PFSK-1 (cell line): ENCODE measurements around the gene CDH6.

ENCODE experiments used
- FOXP2 ChIP-seq: optimal IDR thresholded peaks from 2 replicates; pipeline ENCODE3; 2011; ENCODE audit warnings: borderline replicate concordance, control low read depth, inconsistent platforms; ENCODE audit not compliant: insufficient read depth; ENCODE audit errors: extremely low read length, extremely low read depth
- POLR2AphosphoS5 ChIP-seq: IDR thresholded peaks from 2 replicates; pipeline ENCODE4 v1.6.1; 2012; ENCODE audit warnings: low read depth, mild to moderate bottlenecking, control low read depth, low read length, moderate library complexity
- SIN3A ChIP-seq: IDR thresholded peaks from 2 replicates; pipeline ENCODE4 v1.6.1; 2012; ENCODE audit warnings: mild to moderate bottlenecking, low read length, moderate library complexity, borderline replicate concordance; ENCODE audit not compliant: insufficient read depth
- TAF1 ChIP-seq: IDR thresholded peaks from 2 replicates; pipeline ENCODE4 v1.6.1; 2012; ENCODE audit warnings: low read length, control low read depth, borderline replicate concordance; ENCODE audit not compliant: insufficient read depth
- TF ChIP-seq, protein P1 (sequence below), 2 experiments: IDR thresholded peaks; 2 replicates each; pipeline versions ENCODE4 v1.6.1 to v1.8.0; 2011 to 2012; ENCODE audit warnings: low read depth in 2 of 2, low read length in 2 of 2, control low read depth in 1 of 2, inconsistent platforms in 1 of 2, mild to moderate bottlenecking in 1 of 2, moderate library complexity in 1 of 2; ENCODE audit not compliant: insufficient read depth in 1 of 2

CDH6 gene

DNA sequence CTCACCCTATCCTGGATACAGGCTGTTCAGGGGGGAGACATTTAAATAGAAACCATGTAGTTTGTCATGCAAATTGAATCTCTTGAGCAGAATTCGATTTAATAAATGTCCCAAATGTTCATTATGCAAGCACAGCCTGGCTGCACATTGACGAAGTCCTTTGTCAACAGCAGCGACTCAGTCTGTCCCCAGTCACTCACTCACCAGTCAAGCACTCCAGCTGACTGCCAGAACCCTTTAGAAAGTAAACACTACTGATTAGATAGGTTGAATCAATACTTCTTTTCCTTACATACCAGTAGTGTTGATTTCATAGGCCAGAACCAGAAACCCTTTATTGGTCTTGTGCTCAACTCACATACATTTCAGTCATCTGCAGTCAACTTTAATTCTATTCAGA, 27.5 kb downstream of the CDH6 start:
- no peak for TF ChIP-seq POLR2AphosphoS5
- TF ChIP-seq FOXP2, result no peak
- TF ChIP-seq SIN3A, result no peak
- TF ChIP-seq, protein P1, sequence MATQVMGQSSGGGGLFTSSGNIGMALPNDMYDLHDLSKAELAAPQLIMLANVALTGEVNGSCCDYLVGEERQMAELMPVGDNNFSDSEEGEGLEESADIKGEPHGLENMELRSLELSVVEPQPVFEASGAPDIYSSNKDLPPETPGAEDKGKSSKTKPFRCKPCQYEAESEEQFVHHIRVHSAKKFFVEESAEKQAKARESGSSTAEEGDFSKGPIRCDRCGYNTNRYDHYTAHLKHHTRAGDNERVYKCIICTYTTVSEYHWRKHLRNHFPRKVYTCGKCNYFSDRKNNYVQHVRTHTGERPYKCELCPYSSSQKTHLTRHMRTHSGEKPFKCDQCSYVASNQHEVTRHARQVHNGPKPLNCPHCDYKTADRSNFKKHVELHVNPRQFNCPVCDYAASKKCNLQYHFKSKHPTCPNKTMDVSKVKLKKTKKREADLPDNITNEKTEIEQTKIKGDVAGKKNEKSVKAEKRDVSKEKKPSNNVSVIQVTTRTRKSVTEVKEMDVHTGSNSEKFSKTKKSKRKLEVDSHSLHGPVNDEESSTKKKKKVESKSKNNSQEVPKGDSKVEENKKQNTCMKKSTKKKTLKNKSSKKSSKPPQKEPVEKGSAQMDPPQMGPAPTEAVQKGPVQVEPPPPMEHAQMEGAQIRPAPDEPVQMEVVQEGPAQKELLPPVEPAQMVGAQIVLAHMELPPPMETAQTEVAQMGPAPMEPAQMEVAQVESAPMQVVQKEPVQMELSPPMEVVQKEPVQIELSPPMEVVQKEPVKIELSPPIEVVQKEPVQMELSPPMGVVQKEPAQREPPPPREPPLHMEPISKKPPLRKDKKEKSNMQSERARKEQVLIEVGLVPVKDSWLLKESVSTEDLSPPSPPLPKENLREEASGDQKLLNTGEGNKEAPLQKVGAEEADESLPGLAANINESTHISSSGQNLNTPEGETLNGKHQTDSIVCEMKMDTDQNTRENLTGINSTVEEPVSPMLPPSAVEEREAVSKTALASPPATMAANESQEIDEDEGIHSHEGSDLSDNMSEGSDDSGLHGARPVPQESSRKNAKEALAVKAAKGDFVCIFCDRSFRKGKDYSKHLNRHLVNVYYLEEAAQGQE (IDR thresholded peaks at IDR 0.05; ENCODE audit: insufficient read depth in 1 of 2, low read depth in 2 of 2, low read length in 2 of 2), result no peak
- TF ChIP-seq TAF1, result no peak

DNA sequence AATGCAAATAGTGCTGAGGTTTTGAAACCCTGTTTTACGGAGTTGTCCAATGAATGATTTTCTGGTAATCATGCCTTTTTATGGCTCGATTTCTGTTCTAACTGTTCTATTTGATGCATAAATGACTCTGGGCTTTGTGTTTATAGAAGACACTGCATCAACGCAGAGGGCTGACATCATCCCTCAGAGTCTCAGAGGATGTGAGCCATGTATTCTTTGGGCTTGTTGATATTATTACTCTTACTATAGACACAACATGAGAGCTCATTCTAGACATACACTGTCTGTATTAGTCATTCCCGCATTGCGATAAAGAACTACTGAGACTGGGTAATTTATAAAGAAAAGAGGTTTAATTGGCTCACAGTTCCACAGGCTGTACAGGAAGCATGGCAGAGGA, 31.6 kb downstream of the CDH6 start:
- TF ChIP-seq FOXP2, result no peak

- TF ChIP-seq POLR2AphosphoS5 (no peak), TAF1 (no peak)
These were observed 32.1 kb downstream of the CDH6 start for GRCh38 chr5:31225613-31226012.

GRCh38 chr5:31226651-31227050, 33.2 kb downstream of the CDH6 start:
- TF ChIP-seq TAF1, result no peak
- TF ChIP-seq POLR2AphosphoS5, result no peak
- no peak for TF ChIP-seq SIN3A
- TF ChIP-seq, protein P1 (IDR thresholded peaks at IDR 0.05; ENCODE audit: insufficient read depth in 1 of 2, low read depth in 2 of 2, low read length in 2 of 2), result no peak
- TF ChIP-seq FOXP2, result no peak

- TF ChIP-seq POLR2AphosphoS5, result no peak
- TF ChIP-seq, protein P1 (IDR thresholded peaks at IDR 0.05; ENCODE audit: insufficient read depth in 1 of 2, low read depth in 2 of 2, low read length in 2 of 2), result no peak
- TF ChIP-seq FOXP2, result no peak
- no peak for TF ChIP-seq SIN3A
- TF ChIP-seq TAF1, result no peak
These were observed 35.8 kb downstream of the CDH6 start for GRCh38 chr5:31229266-31229665.

DNA sequence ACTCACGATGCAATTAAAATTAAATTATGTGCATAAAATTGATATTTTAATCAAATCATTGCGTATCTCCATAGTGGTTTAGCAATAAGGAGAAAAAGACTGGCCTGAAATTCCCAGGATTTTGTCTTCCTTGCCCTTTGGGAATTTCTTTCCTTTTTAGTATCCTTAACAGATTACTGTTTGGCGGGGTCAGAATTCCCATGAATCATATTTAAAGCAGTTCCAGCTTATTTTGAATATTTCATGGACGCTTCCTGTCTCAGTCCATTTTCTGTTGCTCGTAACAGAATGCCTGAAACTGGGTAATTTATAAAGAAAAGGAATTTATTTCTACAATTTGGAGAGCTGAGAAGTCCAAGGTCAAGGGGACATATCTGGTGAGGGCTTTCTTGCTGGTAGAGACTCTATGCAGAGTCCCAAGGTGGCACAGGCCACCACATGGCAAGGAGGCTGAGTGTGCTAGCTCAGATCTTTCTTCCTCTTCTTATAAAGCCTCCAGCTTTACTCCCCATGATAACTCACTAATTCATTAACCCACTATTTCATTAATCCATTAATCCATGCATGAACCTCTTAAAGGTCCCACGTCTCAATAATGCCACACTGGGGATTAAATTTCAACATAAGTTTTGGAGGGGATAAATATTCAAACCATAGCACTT, 37.8 kb downstream of the CDH6 start:
- no peak for TF ChIP-seq FOXP2
- TF ChIP-seq, protein P1 (IDR thresholded peaks at IDR 0.05; ENCODE audit: insufficient read depth in 1 of 2, low read depth in 2 of 2, low read length in 2 of 2), result no peak
- no peak for TF ChIP-seq TAF1
- no peak for TF ChIP-seq POLR2AphosphoS5
- no peak for TF ChIP-seq SIN3A
